SHP77 treated with DMSO at 0.1 percent for 48 hours (cell line): ENCODE data around the gene B4GALT6.
A peak's percentile ranks its signal among the peaks of the same experiment; 100 is the strongest.

Experiments
- DNase-seq: peaks from one replicate; lab custom pipeline; 2025; lab: John Stamatoyannopoulos, UW

B4GALT6 gene

DNA sequence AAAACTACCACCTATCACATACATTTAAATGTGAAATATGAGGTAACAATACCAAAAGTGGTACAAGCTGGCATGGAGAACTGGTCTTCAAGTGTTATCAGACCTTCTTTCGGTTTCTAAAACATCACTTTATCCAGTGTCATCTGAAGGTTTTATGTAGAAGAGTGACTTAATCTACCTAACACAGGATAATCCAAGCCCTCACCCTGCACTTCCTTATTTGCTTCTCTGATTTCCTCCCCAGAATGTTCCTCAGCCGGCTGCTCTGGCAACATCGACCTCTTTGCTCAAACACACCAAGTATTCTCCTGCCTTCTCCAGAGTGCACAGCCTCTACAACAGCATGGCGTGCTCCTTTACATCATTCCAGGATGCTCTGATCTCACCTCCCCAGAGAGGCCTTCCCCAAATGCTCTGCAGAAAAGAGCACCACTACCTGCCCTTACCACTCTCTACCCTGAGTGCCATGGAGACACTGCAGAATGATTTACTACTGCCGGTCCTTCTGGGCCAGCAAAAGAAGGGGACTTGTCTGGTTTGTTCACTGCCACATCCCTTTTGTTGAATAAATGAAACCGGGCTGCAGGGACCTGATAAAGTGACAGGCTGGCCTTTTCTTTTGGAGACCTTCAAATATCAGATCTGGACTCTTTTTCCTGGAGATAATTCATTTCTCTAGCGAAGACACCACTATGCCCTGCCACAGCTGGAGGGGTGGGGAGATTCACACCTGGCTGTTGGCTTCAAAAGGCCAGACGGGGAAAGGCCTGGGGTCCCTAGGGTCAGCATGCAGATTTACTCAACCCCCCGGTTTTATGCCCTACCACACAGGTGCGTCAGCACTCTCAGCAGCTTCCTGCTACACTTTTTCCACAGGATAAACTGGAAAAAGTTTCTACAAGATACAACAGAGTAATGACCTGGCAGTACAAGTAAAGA, 50.7 kb downstream of the B4GALT6 start:
- no peak for DNase-seq

DNA sequence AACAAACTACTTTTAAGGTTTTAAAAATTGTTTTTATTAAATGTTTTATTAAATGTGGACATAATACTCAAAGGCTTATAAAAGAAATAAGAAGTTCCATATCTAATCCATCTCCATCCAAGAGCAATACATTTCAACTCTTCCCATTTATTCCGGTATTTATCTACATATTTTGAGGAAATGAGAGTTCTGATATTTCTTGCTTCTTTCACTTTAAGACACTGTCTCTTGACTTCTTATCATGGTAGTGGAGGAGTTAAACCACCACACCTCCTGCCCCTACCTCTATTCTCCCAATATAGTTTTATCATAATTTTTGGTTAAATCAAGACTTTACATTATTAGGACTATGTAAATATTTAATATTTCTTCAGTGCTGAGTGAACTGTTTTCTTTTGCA, 52.0 kb downstream of the B4GALT6 start:
- no peak for DNase-seq

DNA sequence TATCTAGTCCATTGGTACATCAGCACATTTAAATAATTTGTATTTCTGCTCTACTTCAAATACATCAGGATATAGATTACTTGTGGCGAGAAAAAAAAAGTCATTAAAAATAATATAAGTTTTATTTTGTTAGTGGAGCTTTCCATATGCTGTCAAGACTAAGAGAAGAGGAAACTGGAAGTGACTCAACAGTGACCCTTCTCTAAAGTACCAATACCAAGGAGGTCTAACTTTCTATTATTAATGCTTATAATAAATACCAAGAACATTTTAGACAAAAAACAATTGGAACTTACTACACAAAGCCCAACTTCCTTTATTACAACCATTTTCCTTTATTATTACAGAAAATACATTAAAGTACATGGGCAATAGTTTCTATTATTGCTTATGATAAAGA, 52.9 kb downstream of the B4GALT6 start:
- DNase-seq: no peak

DNA sequence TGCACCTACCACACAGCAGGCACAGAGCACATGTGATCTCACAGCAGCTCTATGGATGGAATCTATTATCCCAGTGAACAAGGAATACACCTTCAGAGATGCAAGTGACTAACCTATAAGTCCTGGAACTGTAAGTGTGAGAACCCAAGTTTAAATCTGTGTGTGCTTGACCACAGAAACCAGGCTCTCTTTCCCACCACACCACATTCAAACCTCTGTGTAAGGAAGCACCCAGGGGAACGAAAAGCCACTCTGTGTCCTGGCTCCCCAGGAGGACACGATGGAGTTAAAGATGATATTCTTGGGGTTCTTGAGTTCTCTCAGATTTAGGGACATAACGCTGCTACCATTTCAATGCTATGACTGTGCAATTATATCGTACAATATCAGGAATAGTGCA, 53.8 kb downstream of the B4GALT6 start:
- no peak for DNase-seq

DNA sequence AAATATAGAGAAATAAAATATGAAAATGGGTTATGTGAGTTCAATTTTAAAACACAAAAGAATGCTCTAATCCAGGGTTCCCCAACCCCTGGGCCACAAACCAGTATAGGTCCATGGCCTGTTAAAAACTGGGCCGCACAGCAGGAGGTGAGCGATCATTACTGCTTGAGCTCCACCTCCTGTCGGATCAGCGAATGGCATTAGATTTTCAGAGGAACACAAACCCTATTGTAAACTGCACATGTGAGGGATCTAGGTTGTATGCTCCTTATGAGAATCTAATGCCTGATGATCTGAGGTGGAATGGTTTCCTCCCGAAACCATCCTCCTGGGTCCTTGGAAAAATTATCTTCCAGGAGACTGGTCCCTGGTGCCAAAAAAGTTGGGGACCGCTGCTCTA, 58.0 kb downstream of the B4GALT6 start:
- no peak for DNase-seq

DNA sequence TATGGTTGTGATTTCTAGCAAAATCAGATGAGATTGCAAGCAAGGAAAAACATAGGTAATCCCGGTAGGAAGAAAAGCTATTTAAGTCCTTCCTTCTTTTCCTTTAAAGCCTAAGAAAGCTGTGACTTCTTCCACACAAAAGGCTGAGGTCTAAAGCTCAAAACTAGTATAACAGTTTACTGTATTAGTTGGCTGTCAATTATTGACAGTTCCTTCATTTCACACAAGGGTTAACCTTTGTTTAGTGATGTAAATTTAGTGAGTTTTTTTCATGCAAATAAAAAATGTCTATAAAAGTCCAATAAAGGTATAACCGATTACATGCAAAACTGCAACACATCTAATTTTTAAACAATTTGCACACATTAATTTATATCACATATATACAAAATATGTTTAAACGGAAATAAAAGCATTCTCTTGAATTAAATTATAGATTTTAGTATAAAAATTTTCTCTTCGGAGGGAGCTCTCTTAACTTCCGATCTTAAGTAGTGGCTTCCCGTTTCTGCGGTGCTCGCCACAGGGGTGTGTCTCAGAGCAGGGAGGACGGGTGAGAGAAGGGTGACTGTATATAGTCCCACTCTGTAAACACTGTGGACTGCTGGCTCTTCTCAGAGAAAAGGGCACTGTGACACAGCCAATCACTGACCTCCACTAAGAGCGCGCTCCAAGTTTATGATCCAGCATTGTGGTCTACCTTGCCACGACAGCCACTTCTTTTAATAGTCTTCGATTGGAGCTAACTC, 59.3 kb downstream of the B4GALT6 start:
- DNase-seq: no peak

DNA sequence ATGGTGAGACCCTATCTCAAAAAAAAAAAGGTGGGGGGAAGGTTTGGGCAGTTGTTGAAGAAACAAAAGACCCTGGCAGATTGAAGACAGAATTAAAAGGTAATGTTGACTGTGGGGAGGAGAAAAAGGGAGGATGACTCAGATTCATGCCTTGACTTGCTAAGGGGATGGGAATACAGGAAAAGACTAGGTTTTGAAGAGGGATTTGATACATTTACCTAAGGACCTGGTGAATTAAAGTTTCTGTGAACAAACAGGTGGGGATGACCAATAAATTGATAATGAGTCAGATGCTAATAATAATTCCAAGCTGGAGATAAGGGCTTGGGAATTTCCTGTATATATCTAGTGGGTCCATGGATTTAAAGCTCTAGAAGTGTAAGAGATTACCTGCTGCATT, 65.1 kb downstream of the B4GALT6 start:
- DNase-seq: no peak

DNA sequence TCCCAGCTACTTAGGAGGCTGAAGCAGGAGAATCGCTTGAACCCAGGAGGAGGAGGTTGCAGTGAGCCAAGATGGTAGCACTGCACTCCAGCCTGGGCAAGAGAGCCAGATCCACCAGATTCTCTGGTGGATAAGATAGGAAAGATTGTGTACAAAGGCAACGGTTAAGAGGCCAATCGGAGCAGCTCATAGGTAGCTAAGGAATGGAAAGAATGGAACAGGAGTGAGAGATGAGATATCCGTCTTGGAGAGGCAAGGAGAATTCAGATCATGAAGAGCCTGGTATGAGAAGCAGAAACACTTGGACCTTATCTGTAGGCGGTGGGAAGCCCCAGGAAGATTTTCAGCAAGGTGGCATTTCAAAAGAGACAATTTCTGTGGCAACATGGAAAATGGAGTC, 65.6 kb downstream of the B4GALT6 start:
- no peak for DNase-seq

DNA sequence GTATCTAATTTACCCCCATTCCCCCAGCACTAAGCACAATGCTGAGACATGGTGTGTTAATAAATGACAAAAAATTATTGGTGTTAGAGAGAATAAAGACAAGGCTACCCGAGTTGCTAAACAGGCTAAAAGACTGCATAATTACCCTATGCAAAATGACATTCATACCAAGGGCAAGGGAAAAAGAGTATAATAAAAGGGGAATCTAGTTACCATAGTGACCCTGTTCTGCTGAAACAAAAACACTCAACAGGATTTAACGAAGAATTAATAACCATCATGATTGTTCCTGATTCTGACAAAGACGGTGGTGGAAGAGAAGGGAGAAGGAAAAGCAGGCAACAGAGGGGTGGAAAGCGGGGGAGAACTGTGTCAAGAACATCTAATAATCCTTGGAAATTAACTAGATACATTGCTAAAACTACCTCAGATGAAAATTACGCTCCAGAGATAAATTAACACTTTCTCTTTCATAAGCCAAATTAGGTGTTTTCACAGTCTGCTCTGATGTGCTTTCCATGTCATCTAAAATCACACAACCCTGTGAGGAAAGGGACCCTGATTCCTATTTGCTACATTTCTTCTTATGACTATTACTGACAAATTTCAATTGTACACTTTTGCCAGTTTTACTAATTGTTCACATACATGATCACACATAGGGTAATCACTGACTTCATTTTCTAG, 67.2 kb downstream of the B4GALT6 start:
- no peak for DNase-seq

DNA sequence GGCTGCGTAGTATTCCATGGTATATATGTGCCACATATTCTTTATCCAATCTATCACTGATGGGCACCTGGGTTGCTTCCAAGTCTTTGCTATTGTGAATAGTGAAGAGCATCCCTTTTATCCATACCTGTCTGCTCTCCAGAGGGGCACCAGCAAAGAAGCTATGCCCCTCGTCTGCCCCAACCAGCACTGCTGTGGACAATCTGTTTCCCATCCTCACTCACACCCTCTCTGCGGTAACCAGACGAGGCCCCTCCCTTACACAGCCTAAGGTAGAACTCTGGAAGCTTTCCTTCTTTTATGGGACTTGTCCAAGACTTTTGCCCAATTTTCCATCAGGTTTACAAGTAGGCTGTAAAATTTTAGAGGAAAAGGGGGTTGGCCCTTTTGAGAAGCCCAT, 67.8 kb downstream of the B4GALT6 start:
- DNase-seq: no peak

DNA sequence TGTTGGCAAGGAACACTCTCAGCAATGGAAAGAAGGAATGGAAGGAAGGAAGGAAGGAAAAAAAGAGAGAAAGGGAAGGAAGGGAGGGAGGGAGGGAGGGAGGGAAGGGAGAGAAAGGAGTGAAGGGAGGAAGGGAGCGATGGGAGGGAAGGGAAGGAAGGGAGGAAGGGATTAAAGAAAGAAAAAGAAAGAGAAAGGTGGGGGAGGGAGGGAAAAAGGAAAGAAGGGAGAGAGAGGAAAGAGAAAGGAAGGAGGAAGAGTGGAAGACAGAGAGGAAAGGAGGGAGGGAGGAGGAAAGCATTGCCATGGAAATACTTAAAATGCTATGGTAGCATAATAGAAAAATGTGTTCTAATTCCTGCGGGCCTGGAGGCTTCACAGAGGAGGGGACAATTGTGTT, 70.3 kb downstream of the B4GALT6 start:
- no peak for DNase-seq

DNA sequence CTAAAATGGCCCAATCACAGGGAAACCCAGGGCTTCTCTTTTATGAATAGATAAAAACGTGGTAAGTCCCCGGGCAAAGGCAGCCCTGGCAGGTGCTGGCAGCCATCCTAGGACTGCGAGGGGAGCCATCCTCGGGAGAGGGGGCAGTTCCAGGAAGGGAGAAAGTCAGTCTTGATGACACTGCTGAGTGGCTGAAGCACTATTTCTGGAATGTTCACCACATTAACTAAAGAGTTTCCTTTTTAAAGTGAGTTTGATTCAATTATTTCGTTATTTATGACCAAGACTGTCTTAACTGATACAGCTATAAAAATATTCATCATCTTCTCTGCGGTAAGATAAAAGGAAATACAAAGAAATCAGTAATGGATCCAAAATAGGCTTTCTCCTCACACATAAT, 72.3 kb downstream of the B4GALT6 start:
- DNase-seq: no peak

DNA sequence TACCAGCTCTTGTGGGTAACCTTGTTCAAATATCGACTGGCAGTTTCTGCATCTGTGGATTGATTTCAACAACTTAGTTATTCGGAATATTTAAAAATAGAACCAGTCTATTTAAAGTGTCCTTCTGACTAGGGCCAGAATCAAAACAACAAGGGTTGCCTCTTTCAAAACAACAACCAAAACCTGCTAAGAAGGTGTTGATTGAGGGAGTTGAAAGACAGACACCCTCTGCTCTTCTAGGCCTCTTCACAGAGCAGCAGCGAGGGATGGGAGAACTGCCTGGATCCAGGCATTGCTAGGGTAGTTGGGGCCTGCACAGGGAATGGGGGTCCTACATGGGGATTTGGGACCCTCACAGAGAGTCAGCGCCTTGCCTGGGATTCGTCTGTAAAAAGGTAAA, 72.9 kb downstream of the B4GALT6 start:
- DNase-seq: no peak

DNA sequence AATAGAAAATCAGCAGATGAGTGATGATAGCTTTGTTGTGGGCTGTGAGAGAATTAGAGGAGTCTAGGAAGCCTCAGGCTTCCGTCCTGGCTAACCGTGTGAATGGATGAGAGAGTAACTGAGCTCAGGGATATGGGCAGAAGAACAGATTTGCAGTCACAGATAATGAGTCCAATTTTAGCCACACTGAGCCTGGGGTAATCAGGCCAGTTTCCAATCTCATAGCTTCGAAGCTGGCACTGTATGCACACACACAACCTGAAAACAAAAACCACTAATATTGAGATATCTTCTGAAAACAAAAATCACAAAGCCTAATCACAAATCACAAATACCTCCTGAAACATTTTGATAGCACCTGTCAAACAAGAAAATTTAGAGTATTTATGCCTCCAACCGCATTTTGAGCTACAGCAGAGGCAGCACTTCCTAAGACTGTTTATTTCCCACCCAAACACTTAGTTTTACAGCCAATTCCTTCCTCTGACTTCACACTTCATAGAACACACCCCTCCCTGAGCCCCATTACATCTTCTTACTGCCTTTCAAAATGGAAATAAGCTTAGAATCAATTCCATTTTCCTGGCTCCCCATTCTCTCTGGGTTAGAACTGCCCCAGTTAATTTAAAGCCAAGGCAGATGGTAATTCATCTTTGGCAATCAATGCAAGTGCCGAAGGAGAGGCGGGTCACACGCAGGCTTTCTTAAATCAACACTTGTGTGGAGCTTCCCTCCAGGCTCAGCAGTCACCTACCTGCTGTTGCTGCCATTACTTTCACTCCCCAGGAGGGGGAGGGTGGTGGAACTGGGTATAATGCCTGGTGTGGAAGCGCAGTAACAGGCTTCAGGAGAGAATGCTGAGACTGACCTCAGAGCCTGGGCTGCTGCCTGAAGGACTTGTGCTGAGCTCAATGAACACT, 73.8 kb downstream of the B4GALT6 start:
- DNase-seq: peak; percentile 28

DNA sequence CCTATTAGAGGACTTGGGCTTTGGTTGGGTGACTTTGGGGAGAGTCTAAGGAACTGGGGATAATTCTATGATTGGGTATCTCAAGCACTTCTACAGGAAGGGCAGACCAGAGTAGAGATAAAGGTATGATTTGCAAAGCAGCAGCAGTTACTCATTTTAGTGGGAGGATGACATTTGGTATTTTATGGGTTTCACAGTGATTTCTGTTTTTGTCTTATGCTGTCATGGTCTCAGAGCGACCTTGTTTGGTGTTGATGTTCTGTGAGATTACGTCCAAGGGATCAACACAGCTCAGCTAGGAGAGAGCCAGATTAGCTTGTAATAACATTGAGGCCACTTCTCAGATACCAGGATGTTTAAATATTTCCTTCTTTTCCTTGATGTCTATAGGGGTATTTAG, 74.5 kb downstream of the B4GALT6 start:
- no peak for DNase-seq

DNA sequence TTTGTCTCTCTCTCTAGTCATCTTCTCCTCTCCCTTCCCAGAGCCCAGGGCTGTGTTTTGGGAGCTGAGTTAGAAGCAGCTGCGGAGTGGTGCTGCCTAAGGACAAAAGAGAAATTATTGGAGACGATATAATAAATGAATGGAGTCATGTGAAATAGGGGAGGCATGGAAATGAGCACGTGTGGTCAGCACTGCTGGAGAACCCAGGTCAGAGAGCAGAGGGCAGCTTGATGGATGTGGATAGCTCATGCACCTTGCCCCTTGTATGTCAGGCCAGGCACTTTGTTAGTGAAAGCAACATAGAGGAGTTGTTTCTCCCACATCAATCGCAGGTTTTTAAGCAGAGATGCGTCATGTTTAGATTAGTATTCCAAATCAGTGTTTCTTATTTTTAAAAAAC, 77.0 kb downstream of the B4GALT6 start:
- no peak for DNase-seq

DNA sequence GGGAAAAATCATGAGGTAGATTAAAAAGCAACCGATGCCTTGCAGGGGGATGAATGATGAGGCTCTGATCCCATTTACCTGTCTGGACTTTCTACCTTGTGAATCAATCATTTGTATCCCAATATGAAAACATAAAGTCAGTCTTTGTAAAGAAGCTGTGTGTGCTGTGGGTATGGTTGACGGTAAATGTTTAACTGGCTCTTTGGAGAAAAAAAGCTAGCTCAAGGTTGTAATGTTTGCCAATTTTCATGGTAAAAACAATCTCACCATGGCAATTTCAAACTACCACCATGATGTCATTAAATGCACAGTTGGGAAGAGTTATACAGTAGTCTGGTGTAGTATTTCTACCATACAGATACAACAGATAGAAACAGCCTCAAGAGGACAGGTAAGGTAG, 78.1 kb downstream of the B4GALT6 start:
- no peak for DNase-seq

DNA sequence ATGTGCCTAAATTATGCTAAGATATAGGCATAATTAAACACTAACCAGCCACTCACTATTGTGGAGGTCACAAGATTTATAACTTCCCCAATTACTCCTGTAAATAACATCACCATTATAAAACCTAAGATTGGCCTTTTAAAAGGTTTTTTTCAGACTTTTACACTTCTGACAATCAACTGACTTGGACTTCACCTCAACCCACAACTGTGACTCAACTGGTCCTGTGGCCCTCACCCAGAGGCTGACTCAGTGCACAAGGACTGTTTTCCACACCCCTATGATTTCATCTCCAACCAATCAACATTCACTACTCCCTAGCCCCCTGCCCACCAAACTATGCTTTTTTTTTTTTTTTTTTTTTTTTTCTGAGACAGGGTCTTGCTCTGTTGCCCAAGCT, 81.1 kb downstream of the B4GALT6 start:
- DNase-seq: no peak

DNA sequence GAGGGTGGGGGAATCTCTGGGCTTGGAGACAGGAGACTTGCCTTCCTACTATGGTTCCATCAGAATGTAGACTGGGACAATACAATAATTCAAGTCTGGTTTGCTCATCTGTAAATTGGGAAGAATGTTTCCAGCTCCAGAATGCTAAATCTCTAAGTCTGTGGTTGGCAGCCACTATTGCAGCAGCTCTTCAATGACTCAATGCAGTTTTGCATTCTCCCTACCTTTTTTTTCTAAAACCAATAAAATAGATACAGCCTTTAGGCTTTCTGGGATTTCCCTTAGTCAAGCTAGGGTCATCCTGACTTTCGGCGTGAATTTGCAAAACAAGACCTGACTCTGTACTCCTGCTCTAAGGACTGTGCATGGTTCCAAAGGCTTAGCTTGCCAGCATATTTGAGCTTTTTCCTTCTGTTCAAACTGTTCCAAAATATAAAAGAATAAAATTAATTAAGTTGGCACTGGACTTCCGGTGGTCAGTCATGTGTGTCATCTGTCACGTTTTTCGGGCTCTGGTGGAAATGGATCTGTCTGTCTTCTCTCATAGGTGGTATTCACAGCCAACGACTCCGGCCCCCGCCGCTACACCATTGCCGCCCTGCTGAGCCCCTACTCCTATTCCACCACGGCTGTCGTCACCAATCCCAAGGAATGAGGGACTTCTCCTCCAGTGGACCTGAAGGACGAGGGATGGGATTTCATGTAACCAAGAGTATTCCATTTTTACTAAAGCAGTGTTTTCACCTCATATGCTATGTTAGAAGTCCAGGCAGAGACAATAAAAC, 86.2 kb downstream of the B4GALT6 start:
- DNase-seq: no peak

DNA sequence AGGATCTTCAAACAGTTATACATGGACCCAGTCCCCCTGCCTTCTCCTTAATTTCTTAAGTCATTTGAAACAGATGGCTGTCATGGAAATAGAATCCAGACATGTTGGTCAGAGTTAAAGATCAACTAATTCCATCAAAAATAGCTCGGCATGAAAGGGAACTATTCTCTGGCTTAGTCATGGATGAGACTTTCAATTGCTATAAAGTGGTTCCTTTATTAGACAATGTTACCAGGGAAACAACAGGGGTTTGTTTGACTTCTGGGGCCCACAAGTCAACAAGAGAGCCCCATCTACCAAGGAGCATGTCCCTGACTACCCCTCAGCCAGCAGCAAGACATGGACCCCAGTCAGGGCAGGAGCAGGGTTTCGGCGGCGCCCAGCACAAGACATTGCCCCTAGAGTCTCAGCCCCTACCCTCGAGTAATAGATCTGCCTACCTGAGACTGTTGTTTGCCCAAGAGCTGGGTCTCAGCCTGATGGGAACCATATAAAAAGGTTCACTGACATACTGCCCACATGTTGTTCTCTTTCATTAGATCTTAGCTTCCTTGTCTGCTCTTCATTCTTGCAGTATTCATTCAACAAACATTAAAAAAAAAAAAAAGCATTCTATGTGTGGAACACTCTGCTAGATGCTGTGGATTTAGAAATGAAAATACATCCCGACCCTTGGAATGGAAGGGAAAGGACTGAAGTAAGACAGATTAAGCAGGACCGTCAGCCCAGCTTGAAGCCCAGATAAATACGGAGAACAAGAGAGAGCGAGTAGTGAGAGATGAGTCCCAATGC, 88.1 kb downstream of the B4GALT6 start:
- DNase-seq: no peak
